ENCODE results near the gene NRXN3. TPM values are rescaled to one million over a fixed set of nuclear protein-coding genes. Genes with fewer than 3 reads are reported as not detected.

NRXN3 gene
- total and polyA plus RNA-seq, 4 donors: 0.07 to 1.2 (median 0.23) TPM

DNA sequence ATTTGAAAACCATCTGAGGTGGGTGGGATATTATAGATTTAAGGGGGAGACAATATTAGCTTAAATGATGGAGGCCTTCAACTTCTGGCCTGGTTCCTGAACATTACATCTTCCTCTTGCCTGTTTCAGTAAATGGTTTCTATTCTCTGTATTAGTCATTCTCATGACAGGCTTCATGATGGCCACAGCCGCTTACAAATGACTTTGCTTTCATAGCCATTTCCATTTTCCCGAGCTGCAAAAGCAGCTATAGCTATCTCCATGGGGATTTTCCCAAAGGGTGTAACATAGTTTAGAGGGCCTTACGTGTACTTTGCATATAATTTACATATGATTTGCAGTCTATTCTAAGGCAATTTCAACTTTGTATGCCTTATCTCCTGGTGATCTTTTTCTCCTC, 121.8 kb downstream of the NRXN3 start:
- Histone ChIP-seq H3K4me1 (ENCODE audit: control insufficient read depth in 4 of 4, insufficient read depth in 4 of 4, low read length in 3 of 4) (no peaks in the 10 kb centered on the region), H3K27ac (ENCODE audit: low read depth in 1 of 2, low read length in 2 of 2) (no peak overlapping the region), H3K9ac (ENCODE audit: low read depth in 1 of 2, low read length in 2 of 2) (no peak overlapping the region), H3K27me3 (ENCODE audit: control insufficient read depth in 4 of 4, insufficient read depth in 4 of 4, low read length in 3 of 4) (peaks cover 0 to 3% (median 0%) of the 10 kb centered on the region in 4 donors), H3K4me3 (ENCODE audit: low read depth in 1 of 3, low read length in 3 of 3) (no peak overlapping the region), H3K36me3 (ENCODE audit: control insufficient read depth in 4 of 4, insufficient read depth in 3 of 4, low read depth in 1 of 4, low read length in 3 of 4) (no peaks in the 10 kb centered on the region), H3K9me3 (ENCODE audit: control insufficient read depth in 4 of 4, low read length in 3 of 4) (no peaks in the 10 kb centered on the region)
- 66% methylated on average over 3 of the region's 3 CpGs for WGBS
- TF ChIP-seq HNF4A (conservative IDR thresholded peaks at IDR 0.05) (no peak), CTCF (IDR thresholded peaks at IDR 0.05; ENCODE audit: low read depth, low read length, missing input control) (no peak), HNF4G (IDR thresholded peaks at IDR 0.05) (no peak), FOXA1 (IDR thresholded peaks at IDR 0.05) (no peak), SP1 (IDR thresholded peaks at IDR 0.05) (no peak), GABPA (IDR thresholded peaks at IDR 0.05 in 1 of 2, conservative IDR thresholded peaks at IDR 0.05 in 1 of 2) (no peak), REST (IDR thresholded peaks at IDR 0.05) (no peak), EGR1 (IDR thresholded peaks at IDR 0.05; ENCODE audit: low read depth in 2 of 2) (no peak), TAF1 (conservative IDR thresholded peaks at IDR 0.05) (no peak), YY1 (IDR thresholded peaks at IDR 0.05) (no peak)
- TF ChIP-seq, protein P1, sequence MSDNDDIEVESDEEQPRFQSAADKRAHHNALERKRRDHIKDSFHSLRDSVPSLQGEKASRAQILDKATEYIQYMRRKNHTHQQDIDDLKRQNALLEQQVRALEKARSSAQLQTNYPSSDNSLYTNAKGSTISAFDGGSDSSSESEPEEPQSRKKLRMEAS (IDR thresholded peaks at IDR 0.05): no peak
- DNase-seq (ENCODE audit: low spot score): no peak

DNA sequence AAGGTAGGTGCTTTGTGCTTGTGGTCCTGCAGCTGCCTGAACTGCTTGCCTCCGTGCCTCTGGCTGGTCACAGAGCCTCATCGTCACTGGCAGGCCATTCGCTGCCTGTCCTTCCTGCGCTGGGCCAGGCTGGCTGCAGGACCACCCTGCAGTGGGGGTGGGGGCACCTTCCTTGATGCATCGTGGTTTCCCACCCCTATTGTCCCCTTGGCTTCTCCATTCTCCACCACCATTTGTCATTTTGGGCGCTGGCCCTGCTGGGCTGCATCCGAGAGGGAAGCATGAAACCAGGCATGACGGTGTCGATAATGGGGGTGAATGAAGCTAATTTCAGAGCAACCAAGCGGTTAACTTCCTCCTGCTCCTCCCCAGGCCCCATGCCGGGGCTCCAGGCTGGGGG, 127.7 kb downstream of the NRXN3 start:
- 59% methylated on average over 11 of the region's 11 CpGs for WGBS
- Histone ChIP-seq H3K9me3 (ENCODE audit: control insufficient read depth in 4 of 4, low read length in 3 of 4) (no peaks in the 10 kb centered on the region), H3K27me3 (ENCODE audit: control insufficient read depth in 4 of 4, insufficient read depth in 4 of 4, low read length in 3 of 4) (peaks cover 0 to 3% (median 0%) of the 10 kb centered on the region in 4 donors), H3K9ac (ENCODE audit: low read depth in 1 of 2, low read length in 2 of 2) (no peak overlapping the region), H3K27ac (ENCODE audit: low read depth in 1 of 2, low read length in 2 of 2) (no peak overlapping the region), H3K4me1 (ENCODE audit: control insufficient read depth in 4 of 4, insufficient read depth in 4 of 4, low read length in 3 of 4) (no peaks in the 10 kb centered on the region), H3K36me3 (ENCODE audit: control insufficient read depth in 4 of 4, insufficient read depth in 3 of 4, low read depth in 1 of 4, low read length in 3 of 4) (no peaks in the 10 kb centered on the region), H3K4me3 (ENCODE audit: low read depth in 1 of 3, low read length in 3 of 3) (no peak overlapping the region)
- DNase-seq (ENCODE audit: low spot score): no peak
- TF ChIP-seq, protein P2, sequence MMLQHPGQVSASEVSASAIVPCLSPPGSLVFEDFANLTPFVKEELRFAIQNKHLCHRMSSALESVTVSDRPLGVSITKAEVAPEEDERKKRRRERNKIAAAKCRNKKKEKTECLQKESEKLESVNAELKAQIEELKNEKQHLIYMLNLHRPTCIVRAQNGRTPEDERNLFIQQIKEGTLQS (IDR thresholded peaks at IDR 0.05): no peak
- TF ChIP-seq FOXA1 (IDR thresholded peaks at IDR 0.05) (no peak), GABPA (IDR thresholded peaks at IDR 0.05 in 1 of 2, conservative IDR thresholded peaks at IDR 0.05 in 1 of 2) (no peak), SP1 (IDR thresholded peaks at IDR 0.05) (no peak), REST (IDR thresholded peaks at IDR 0.05) (no peak), HNF4G (IDR thresholded peaks at IDR 0.05) (no peak), RAD21 (IDR thresholded peaks at IDR 0.05) (no peak), TAF1 (conservative IDR thresholded peaks at IDR 0.05) (no peak), NR2F2 (IDR thresholded peaks at IDR 0.05) (no peak), CTCF (IDR thresholded peaks at IDR 0.05; ENCODE audit: low read depth, low read length, missing input control) (no peak), JUND (IDR thresholded peaks at IDR 0.05) (no peak), RXRA (IDR thresholded peaks at IDR 0.05) (no peak)
- TF ChIP-seq, protein P3, sequence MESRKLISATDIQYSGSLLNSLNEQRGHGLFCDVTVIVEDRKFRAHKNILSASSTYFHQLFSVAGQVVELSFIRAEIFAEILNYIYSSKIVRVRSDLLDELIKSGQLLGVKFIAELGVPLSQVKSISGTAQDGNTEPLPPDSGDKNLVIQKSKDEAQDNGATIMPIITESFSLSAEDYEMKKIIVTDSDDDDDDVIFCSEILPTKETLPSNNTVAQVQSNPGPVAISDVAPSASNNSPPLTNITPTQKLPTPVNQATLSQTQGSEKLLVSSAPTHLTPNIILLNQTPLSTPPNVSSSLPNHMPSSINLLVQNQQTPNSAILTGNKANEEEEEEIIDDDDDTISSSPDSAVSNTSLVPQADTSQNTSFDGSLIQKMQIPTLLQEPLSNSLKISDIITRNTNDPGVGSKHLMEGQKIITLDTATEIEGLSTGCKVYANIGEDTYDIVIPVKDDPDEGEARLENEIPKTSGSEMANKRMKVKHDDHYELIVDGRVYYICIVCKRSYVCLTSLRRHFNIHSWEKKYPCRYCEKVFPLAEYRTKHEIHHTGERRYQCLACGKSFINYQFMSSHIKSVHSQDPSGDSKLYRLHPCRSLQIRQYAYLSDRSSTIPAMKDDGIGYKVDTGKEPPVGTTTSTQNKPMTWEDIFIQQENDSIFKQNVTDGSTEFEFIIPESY (IDR thresholded peaks at IDR 0.05): no peak
- TF ChIP-seq, protein P1 (IDR thresholded peaks at IDR 0.05): no peak
